Liver (tissue), 9 donors: ENCODE results near the gene TMOD2. TPM values are rescaled to one million over a fixed set of nuclear protein-coding genes. Genes with fewer than 3 reads are reported as not detected.

Source experiments
- DNase-seq: peaks from one replicate; pipeline ENCODE4 v3.0.0-alpha.2; 2017; ENCODE audit warnings: low spot score
- H3K27ac ChIP-seq, 2 donors: one replicate each; pipeline ENCODE4 v1.7.0; 2013; ENCODE audit warnings: inconsistent platforms in 2 of 2, low read length in 2 of 2, control low read depth in 1 of 2, low read depth in 1 of 2, mild to moderate bottlenecking in 1 of 2
- H3K27me3 ChIP-seq, 4 donors: one replicate each; pipeline versions ENCODE4 v1.6.1 to v1.7.0; 2013; ENCODE audit warnings: low read length in 3 of 4, inconsistent platforms in 1 of 4, mild to moderate bottlenecking in 1 of 4, moderate library complexity in 1 of 4; ENCODE audit not compliant: control insufficient read depth in 4 of 4, insufficient read depth in 4 of 4
- H3K36me3 ChIP-seq, 4 donors: one replicate each; pipeline versions ENCODE4 v1.6.1 to v1.7.0; 2013; ENCODE audit warnings: low read length in 3 of 4, mild to moderate bottlenecking in 3 of 4, low read depth in 1 of 4, moderate library complexity in 1 of 4; ENCODE audit not compliant: control insufficient read depth in 4 of 4, insufficient read depth in 3 of 4
- H3K4me1 ChIP-seq, 4 donors: one replicate each; pipeline versions ENCODE4 v1.6.1 to v1.7.0; 2013; ENCODE audit warnings: low read length in 3 of 4, mild to moderate bottlenecking in 3 of 4, moderate library complexity in 1 of 4; ENCODE audit not compliant: control insufficient read depth in 4 of 4, insufficient read depth in 4 of 4
- H3K4me3 ChIP-seq, 3 donors: one replicate each; pipeline versions ENCODE4 v1.6.1 to v1.7.0; 2013; ENCODE audit warnings: low read length in 3 of 3, control low read depth in 1 of 3, low read depth in 1 of 3, mild to moderate bottlenecking in 1 of 3
- H3K9ac ChIP-seq, 2 donors: one replicate each; pipeline ENCODE4 v1.7.0; 2013; ENCODE audit warnings: low read length in 2 of 2, mild to moderate bottlenecking in 2 of 2, moderate library complexity in 2 of 2, control low read depth in 1 of 2, low read depth in 1 of 2
- H3K9me3 ChIP-seq, 4 donors: one replicate each; pipeline versions ENCODE4 v1.6.1 to v1.7.0; 2013; ENCODE audit warnings: low read length in 3 of 4; ENCODE audit not compliant: control insufficient read depth in 4 of 4
- EGR1 ChIP-seq, 2 donors: IDR thresholded peaks; 2 replicates each; pipeline ENCODE4 v1.6.1; 2016 to 2018; ENCODE audit warnings: antibody characterized with exemption in 2 of 2, low read depth in 2 of 2
- FOXA1 ChIP-seq: IDR thresholded peaks from 2 replicates; pipeline ENCODE4 v1.6.1; 2016; ENCODE audit warnings: antibody characterized with exemption
- FOXA2 ChIP-seq: IDR thresholded peaks from 2 replicates; pipeline ENCODE4 v1.6.1; 2016; ENCODE audit warnings: antibody characterized with exemption
- HNF4A ChIP-seq, 2 donors: conservative IDR thresholded peaks; 2 replicates each; pipeline ENCODE4 v1.6.1; 2016; ENCODE audit warnings: antibody characterized with exemption in 2 of 2, mild to moderate bottlenecking in 2 of 2
- HNF4G ChIP-seq: IDR thresholded peaks from 2 replicates; pipeline ENCODE4 v1.6.1; 2016; ENCODE audit warnings: antibody characterized with exemption
- JUND ChIP-seq, 2 donors: IDR thresholded peaks; 2 replicates each; pipeline ENCODE4 v1.6.1; 2016; ENCODE audit warnings: antibody characterized with exemption in 2 of 2
- NR2F2 ChIP-seq: IDR thresholded peaks from 2 replicates; pipeline ENCODE4 v1.6.1; 2016; ENCODE audit warnings: antibody characterized with exemption
- RAD21 ChIP-seq, 2 donors: IDR thresholded peaks; 2 replicates each; pipeline ENCODE4 v1.6.1; 2016; ENCODE audit warnings: antibody characterized with exemption in 2 of 2, mild to moderate bottlenecking in 2 of 2
- RXRA ChIP-seq, 2 donors: IDR thresholded peaks; 2 replicates each; pipeline ENCODE4 v1.6.1; 2017 to 2018; ENCODE audit warnings: antibody characterized with exemption in 2 of 2, mild to moderate bottlenecking in 1 of 2
- SP1 ChIP-seq: IDR thresholded peaks from 2 replicates; pipeline ENCODE4 v1.6.1; 2018; ENCODE audit warnings: antibody characterized with exemption, mild to moderate bottlenecking
- TAF1 ChIP-seq: conservative IDR thresholded peaks from 2 replicates; pipeline ENCODE4 v1.6.1; 2016; ENCODE audit warnings: antibody characterized with exemption, mild to moderate bottlenecking
- WGBS: extraction: QIAGEN DNeasy Blood & Tissue Kit; methylation state at CpG from one replicate; pipeline ENCODE4 v1.1.7; 2013; 5-methylcytosine and 5-hydroxymethylcytosine counted together
- polyA plus RNA-seq, 2 donors: library from polyadenylated mRNA; stranded (reverse) in 1 of 2; unstranded in 1 of 2; fragments of 200-250 nt in 1 of 2; fragments of >200 nt in 1 of 2; fragmentation: Nextera tagmentation in 1 of 2; extraction: Ambion mirVana in 1 of 2; gene quantifications; one replicate each; pipeline versions ENCODE4 v1.2.1 to v1.2.3, GENCODE V29; 2013 to 2015
- total RNA-seq, 2 donors: library from RNA; depleted of rRNA; stranded (reverse); fragments of >200 nt; gene quantifications; one replicate each; pipeline ENCODE4 v1.2.3, GENCODE V29; 2014
- TF ChIP-seq, protein P1 (sequence below): IDR thresholded peaks from 2 replicates; pipeline ENCODE4 v1.6.1; 2016; ENCODE audit warnings: antibody characterized with exemption, mild to moderate bottlenecking
- TF ChIP-seq, protein P2 (sequence below): fragments of 150-350 bp; IDR thresholded peaks from 2 replicates; pipeline ENCODE4 v1.5.1; 2017; ENCODE audit warnings: improper control_type of control experiment, low read depth, low read length; ENCODE audit not compliant: missing input control
- TF ChIP-seq, protein P3 (sequence below): IDR thresholded peaks from 2 replicates; pipeline ENCODE4 v1.6.1; 2016; ENCODE audit warnings: antibody characterized with exemption
- TF ChIP-seq, protein P4 (sequence below): IDR thresholded peaks from 2 replicates; pipeline ENCODE4 v1.6.1; 2016; ENCODE audit warnings: antibody characterized with exemption
- donor health status: healthy.
- donor health status: healthy.
- donor health status: healthy.
- donor health status: healthy.
- donor health status: healthy.

The TMOD2 gene
- total and polyA plus RNA-seq, 4 donors: 0.46 to 2.1 (median 1.1) TPM

DNA sequence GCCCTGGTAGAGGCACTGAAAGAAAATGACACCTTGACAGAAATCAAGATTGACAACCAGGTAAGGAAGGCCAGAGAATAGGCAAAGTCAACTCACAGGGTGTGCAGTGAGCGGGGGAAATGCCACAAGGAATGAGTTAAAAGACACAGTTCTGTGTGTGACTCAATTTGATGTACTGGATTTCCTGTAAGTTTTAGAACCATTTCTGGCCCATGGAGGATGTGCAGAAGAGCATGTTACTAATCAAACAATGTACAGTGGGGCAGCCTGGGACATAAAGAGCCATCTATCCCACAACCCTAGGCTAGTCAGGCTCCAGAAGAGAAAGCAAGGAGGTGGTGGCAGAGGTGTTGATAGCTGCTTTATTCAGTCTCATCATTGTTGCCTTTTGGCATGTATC is 46.9 kb downstream of the TMOD2 start:
- 97% methylated on average over 1 of the region's 1 CpG for WGBS
- Histone ChIP-seq H3K27ac (no peak overlapping the region), H3K4me1 (peaks cover 0 to under 1% (median 0%) of the 10 kb centered on the region in 4 donors), H3K9me3 (no peaks in the 10 kb centered on the region), H3K36me3 (no peaks in the 10 kb centered on the region), H3K4me3 (no peak overlapping the region), H3K27me3 (no peaks in the 10 kb centered on the region), H3K9ac (no peak overlapping the region)
- no peak for TF ChIP-seq EGR1 (IDR thresholded peaks at IDR 0.05; ENCODE audit: low read depth in 2 of 2)
- TF ChIP-seq TAF1: no peak
- TF ChIP-seq RAD21 (IDR thresholded peaks at IDR 0.05): no peak
- TF ChIP-seq, protein P1, sequence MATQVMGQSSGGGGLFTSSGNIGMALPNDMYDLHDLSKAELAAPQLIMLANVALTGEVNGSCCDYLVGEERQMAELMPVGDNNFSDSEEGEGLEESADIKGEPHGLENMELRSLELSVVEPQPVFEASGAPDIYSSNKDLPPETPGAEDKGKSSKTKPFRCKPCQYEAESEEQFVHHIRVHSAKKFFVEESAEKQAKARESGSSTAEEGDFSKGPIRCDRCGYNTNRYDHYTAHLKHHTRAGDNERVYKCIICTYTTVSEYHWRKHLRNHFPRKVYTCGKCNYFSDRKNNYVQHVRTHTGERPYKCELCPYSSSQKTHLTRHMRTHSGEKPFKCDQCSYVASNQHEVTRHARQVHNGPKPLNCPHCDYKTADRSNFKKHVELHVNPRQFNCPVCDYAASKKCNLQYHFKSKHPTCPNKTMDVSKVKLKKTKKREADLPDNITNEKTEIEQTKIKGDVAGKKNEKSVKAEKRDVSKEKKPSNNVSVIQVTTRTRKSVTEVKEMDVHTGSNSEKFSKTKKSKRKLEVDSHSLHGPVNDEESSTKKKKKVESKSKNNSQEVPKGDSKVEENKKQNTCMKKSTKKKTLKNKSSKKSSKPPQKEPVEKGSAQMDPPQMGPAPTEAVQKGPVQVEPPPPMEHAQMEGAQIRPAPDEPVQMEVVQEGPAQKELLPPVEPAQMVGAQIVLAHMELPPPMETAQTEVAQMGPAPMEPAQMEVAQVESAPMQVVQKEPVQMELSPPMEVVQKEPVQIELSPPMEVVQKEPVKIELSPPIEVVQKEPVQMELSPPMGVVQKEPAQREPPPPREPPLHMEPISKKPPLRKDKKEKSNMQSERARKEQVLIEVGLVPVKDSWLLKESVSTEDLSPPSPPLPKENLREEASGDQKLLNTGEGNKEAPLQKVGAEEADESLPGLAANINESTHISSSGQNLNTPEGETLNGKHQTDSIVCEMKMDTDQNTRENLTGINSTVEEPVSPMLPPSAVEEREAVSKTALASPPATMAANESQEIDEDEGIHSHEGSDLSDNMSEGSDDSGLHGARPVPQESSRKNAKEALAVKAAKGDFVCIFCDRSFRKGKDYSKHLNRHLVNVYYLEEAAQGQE: no peak
- TF ChIP-seq, protein P2, sequence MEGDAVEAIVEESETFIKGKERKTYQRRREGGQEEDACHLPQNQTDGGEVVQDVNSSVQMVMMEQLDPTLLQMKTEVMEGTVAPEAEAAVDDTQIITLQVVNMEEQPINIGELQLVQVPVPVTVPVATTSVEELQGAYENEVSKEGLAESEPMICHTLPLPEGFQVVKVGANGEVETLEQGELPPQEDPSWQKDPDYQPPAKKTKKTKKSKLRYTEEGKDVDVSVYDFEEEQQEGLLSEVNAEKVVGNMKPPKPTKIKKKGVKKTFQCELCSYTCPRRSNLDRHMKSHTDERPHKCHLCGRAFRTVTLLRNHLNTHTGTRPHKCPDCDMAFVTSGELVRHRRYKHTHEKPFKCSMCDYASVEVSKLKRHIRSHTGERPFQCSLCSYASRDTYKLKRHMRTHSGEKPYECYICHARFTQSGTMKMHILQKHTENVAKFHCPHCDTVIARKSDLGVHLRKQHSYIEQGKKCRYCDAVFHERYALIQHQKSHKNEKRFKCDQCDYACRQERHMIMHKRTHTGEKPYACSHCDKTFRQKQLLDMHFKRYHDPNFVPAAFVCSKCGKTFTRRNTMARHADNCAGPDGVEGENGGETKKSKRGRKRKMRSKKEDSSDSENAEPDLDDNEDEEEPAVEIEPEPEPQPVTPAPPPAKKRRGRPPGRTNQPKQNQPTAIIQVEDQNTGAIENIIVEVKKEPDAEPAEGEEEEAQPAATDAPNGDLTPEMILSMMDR: no peak
- no peak for TF ChIP-seq FOXA1
- no peak for TF ChIP-seq SP1
- TF ChIP-seq FOXA2: no peak
- TF ChIP-seq JUND (IDR thresholded peaks at IDR 0.05): no peak
- TF ChIP-seq, protein P3, sequence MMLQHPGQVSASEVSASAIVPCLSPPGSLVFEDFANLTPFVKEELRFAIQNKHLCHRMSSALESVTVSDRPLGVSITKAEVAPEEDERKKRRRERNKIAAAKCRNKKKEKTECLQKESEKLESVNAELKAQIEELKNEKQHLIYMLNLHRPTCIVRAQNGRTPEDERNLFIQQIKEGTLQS: no peak
- no peak for TF ChIP-seq HNF4A (conservative IDR thresholded peaks at IDR 0.05)
- no peak for TF ChIP-seq RXRA (IDR thresholded peaks at IDR 0.05)
- TF ChIP-seq, protein P4, sequence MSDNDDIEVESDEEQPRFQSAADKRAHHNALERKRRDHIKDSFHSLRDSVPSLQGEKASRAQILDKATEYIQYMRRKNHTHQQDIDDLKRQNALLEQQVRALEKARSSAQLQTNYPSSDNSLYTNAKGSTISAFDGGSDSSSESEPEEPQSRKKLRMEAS: no peak
- TF ChIP-seq HNF4G: no peak
- no peak for DNase-seq

DNA sequence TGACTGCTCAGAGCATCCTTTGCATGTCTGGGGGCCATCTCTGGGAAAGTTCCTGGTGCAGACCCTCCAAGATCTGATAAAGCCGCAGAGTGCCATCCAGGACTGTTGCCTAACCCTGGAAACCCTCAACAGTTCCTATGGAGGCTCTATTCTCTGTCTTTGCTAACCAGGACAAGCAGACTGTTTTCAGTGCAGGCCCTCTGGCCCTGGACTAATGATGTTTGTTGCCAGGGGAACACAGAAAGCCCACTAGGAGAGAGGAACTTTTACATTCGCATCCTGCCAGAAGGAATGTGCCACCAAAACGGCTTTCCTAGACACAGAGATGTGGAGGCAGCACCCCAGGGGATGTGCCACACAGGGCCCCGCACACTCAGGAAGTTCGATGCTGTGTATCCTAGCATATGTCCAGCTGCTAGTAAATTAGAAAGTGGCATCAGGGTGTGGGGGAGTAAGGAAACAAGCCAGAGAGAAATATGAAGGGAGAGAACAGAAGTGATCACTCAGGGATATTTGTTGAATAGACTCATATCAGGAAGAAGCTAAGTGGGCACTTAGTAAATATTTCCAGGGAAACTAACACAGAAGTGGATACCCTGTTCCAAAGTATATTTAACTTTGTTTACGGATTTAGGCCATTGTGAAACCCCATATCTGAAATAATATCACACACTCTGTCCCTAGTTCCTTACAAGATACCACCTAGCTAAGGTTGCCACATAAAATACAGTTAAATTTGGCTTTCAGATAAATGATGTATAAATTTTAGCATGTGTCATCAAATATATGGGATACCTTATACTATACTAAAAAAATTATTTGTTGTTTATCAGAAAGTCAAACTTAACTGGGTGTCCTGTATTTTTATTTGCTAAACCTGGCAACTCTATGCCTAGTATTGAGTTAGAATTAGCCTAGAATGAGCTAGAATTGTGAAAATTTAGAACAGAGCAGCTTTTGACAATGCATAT is 48.2 kb downstream of the TMOD2 start:
- Histone ChIP-seq H3K9me3 (no peaks in the 10 kb centered on the region), H3K27ac (no peak overlapping the region), H3K9ac (no peak overlapping the region), H3K36me3 (no peaks in the 10 kb centered on the region), H3K27me3 (no peaks in the 10 kb centered on the region), H3K4me3 (no peak overlapping the region), H3K4me1 (no peaks in the 10 kb centered on the region)
- DNase-seq: no peak
- 79% methylated on average over 6 of the region's 6 CpGs for WGBS
- TF ChIP-seq NR2F2 (no peak), RAD21 (IDR thresholded peaks at IDR 0.05) (no peak), SP1 (no peak), FOXA2 (no peak)
- TF ChIP-seq, protein P2: no peak
